Stimulated activated CD4-positive, alpha-beta T cell treated with anti-CD3 and anti-CD28 coated beads, Interleukin-12 subunit alpha, Interleukin-12 subunit beta, amount 100 ng/mL, for 48 hours (primary cell): ENCODE data around the gene CDH4.

ENCODE experiments used
- DNase-seq, 3 donors: peaks; one replicate each; pipeline ENCODE4 v3.0.0-alpha.2; 2020; ENCODE audit warnings: low read depth in 2 of 3, low spot score in 1 of 3

The CDH4 gene

DNA sequence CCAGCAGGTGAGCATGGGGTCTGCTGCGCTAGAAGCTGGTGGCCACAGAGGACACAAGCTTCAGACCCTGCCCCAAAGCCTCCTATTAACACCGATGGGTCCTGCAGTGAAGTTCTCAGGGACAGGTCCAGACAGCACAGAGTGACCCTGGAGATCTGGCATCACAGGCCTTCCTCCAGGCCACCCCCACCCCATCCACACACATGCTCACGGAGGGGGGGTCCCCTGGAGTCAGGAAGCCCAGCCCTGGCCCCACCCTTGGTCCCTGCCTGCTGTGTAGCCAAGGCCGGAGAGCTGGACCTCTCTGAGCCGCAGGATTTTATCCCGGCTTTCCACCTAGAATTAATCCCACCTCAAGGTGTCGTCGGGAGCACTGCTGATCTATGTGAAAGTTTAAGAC lies 646.3 kb downstream of the CDH4 start:
- DNase-seq, result no peak

DNA sequence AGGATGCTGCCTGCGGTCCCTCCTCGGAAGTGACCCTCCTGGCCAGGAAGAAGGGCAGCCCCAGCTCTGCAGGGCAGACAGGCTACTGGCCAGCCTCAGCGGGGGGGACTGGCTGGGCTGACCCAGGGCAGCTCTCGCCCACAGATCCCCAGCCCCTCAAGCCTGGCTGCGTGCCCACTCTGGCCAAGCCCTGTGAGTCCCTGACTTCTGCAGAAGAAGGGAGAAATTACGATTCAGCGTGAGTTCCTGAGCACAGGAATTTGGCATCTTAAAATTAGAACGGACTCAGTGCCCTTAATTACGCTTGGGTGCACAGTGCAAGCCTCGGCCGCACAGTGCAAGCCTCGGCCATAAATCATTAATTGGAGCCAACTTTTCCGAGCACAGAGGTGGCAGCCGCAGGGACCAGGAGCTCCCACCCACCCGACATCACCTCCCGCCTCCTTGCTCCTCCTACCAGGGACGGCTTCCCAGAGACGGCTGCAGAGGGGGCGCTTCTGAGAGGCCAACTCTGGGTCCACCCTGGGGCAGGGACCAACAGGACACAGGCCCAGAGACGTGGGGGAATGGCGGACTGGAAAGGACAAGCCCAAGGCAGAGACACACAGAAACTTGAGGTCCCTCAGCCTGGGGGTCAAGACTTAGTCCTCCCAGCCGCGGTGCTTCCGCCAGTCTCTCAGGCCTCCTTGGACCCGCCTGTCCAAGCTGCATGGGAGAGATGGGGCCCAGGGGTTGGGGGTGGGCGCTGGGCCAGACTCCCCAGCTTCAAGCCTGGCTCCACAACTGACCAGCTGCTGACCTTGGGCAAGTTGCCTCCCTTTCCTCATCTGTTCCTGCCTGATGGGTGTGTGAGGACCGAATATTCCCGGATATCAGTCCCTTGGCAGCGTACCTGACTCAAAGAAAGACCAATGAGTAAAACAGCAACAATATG lies 648.2 kb downstream of the CDH4 start:
- DNase-seq, result no peak

DNA sequence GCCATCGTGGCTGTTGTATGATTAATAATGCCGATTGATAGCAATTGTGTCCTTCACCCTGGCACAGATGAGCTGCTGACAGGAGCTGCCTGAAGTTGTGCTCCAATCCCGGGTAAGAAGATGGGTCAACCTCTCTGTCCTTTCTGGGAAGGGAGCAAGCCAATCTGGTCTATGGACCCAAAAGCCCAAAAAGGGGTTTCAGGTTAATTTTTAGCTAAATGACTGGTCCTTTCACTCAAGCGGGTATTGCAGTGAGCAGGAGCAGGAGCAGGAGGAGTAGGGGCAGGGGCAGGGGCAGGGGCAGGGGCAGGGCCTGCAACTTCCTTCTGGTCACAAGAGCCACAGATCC lies 648.9 kb downstream of the CDH4 start:
- DNase-seq, result no peak

DNA sequence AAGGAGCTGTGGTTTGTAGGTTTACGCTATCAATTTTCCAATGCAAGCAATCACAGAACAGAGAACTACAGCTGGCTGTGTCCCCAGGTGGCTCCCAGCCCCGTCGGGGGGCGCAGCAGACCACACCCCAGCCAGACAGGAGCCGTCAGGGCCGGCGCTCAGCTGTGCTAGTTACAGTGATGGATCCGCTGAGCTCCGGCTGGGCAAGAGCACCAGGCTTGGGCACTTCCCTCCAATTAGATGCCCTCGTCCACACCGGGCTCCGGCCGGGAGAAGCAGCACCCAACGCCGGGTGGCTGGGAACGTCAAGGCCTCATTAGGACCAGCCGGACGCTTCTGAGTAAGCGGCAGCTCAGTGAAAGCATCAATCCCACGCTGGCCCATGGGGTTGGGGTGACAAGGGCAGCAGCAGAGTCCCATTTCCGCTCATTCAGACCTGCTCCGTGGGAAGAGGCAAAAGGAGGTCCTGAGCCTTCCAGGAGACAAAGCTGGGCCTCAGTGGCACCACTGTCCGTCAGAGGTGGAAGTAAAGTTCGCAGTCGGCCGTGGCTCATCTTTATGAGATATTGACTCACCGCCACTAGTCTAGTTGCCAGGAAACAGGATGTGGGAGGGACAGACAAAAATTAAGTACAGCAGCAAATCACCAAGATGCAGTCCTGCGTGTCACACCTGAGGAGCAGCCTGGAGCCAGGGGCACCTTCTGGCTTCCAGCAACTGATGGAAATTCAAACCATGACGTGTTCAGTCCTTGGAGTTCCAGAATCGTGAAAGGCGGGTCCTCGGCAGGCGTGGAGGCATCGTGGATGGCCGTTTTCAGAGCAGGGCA lies 649.5 kb downstream of the CDH4 start:
- DNase-seq, result no peak

DNA sequence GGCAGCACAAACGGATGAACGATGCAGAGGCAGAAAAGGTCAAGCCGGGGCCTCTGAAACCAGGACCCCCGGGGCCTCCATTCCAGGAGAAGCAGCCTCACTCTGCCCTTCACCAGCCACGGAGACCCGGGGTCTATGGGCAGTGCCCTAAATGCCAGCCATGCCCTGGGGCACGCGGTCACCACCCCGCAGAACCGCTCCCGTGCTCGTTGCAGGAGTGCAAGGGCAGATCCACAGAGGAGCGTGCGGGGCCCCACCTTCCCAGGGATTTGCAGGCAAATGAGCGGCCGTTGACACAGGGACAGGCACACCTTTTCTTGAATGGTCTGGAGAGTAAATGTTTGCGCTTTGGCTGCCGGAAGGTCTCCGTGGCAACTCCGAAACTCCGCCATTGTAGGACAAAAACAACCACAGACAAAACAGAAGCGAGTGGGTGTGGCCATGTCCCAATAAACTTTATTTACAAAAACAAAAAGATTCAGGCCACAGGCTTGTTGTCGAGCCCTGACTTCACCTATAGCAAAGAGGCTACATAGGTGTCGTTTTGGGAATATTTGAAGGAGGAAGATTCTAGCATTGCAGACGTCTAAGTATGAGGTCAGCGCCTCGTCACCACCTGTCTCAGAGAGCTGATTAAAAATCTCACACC lies 650.3 kb downstream of the CDH4 start:
- DNase-seq, result no peak

DNA sequence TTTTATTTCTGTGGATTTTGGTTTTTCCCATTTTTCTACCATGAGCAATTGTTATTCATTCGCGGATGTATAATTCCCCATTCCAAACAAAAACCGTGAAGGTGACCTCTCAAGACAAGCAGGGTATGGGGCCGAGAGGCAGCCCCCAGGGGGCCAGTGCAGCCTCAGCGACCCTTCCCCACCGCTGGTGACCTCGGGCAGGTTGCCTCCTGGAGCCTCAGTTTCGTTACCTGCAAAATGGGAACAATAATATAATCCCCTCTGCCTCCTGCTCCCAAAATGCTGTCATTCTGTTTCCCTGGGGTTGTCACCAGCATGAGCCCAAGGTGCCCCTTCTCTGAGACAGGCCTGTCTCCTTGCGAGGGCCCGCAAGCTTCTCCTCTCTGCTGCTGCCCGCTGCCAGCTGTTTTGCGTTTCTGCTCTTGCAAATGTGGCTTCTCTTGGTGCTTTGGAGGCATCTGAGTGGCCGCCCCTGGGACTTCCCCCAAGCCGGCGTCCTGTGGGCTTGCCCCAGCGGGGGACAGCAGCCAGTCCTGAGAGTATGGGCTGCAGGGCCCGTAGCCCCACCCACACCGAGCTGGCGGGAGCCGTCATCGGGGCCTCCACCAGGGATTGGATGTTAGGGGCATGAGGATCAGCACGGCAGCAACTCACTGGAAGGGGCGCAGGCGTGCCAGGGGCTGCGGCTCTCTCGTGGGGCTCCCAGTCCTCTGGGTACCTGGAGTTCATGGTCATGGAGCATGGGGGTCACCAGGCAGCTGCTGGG lies 651.7 kb downstream of the CDH4 start:
- no peak for DNase-seq

DNA sequence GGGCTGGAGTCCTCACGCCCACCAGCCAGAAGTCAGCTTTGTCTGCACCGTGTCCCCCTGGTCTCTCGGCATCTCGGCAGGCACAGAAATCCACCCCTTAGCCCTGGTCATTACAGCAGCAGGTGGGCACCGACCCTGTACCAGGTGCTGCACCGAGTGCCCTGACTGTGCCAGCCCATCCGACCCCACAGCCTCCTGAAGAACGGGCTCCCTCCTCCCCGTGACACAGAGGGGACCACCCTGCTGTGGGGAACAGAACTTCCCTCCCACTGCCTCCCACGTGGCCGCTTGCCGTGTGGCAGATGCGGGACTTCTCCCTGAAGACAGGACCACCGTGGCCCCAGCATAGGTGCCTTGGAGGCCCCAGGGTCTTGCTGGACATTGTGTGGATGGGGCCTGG lies 652.4 kb downstream of the CDH4 start:
- no peak for DNase-seq

DNA sequence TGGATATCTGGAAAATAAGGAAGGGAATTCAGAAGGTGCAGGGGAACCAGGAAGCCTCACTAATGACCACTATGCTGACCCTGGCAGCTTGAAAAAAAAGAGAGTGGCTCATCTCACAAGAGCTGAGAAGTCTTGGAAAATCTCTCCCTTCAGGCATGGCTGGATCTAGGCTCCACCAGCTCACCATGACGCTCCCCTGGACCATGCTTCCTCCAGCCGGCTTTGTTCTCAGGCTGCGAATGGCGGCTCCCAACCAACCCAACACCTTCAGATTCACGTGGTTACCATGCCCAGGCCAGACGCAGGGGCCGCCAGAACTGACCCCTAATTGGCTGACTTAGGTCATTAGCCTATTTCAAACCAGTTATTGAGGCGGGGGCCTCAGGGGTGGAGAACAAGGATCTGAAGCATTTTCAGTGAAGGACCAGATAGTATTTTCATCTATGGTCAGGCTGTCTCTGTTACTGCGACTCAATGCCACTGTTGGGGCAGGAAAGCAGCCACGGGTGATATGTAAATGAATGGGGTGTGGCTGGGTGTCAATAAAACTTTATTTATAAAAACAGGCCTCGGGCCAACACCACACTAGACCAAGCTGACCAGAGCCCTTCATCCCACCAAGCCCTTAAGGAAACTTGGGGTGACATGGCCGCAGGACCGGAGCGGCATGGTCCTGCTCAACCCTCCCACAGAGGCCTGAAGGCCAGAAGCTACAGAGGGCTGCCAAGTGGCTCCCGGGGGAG lies 653.9 kb downstream of the CDH4 start:
- DNase-seq, result no peak

DNA sequence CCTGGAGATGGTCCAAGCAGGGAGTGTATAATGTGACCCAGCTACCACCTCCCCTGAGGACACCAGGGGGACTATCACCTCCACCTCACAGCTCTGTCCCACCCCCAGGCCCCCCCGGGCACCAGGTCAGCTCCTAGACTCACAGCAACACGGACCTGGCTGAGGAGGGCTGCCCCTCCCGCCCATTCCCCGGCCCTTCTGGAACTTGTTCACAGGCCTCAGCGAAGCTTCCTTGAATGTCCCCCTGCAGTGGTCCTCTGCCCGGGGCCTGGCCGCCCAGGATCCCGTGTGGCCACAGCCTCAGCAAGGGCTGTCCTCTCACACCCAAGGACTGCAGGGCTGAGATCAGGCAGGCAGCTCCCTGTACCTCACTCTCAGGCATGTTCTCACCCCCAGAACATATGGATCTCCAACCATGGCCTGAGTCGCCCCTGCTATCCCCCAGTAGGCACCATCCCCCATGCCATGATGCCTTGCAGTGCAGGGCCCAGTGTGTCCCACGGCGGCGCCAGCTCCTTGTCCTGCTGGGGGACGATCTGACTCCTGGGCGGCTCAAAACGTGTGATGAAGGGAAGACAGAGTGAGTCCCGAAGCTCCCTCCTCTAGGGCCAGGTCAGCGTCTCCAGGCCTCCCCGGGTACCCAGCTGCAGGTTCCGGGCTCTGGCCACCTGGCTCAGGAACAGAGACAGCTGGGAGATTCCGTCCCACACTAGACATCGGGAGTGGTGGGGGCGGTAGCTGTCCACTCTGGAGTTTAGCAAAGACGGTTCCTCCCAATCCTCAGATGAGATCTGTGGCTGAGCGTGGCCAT lies 655.2 kb downstream of the CDH4 start:
- DNase-seq, result no peak

DNA sequence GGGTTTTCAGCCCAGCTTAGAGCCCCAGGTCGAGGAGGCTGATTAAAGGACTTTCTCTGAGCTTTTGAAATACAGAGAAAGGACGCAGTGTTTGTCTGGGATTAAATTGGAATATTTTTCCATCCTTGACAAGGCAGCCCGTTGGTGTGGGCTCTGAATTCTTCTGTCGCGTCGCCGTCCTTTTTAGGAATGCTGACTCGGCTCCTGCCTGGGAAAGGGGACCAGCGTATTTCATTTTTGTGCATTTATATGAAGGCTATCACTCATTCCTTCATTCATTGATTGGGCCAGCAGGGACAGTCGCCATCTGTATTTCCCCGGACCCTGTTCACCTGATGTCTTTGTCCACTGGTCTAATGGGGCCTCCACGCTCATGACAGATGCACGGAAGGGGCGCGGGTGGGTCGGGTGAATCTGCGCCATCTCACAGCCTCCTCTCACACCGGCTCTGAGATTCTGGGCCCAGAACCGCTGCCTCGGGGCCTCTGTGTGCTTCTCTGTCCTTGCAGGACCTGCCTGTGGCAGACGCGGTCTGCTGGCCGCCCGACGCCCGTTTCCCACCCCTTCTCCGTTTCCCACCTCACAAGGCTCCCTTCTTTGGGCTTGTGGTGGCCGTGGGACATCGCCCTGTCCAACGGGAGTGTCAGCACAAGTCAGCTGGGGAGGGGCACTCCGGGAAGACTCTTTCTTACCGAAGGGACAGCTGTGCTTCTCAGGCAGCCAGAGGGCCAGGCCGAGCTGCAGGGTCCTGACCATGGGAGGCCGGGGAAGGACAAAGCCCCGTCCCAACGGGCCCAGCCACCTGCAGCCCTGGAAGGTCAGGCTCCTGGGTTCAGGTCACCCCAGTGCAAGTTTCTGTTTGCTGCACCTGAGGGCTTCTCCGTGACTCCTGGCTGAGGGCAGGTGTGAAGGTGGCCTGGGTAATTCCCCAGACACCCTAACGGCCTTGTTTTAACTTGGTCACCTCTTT lies 656.3 kb downstream of the CDH4 start:
- no peak for DNase-seq

DNA sequence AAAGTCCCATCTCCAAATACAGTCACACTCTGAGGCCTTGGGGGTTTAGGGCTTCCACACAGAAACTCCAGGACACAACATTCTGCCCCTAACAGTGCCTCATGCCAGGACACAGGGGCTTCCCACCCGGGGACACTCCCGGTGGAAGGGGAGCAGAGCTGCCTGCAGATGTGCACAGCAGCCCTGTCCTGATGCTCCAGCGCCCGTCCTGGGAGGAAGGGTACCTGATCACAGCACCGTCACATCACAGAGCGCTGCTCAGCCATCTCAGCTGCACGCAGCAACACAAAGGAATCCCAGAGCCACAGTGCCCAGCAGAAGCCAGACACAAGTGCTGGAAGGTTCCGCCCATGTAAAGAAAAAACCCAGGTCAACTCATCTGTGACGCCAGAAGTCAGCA lies 657.0 kb downstream of the CDH4 start:
- no peak for DNase-seq

DNA sequence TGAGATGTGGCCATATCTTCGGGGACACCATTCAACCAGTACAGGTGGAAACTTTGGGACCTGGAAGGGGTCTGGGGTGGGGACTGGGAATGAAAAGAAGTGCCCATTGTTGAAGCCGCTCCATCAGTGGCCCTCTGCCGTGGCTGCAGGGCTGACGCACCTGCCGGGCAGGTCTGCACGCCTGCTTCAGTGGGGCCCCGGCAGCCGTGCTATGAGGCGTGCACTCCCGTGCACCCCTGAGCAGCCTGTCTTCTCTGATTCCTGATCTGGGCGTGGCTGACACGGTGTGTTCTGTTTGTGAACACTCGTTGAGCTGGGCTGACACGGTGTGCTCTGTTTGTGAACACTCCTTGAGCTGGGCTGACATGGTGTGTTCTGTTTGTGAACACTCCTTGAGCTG lies 657.8 kb downstream of the CDH4 start:
- no peak for DNase-seq

DNA sequence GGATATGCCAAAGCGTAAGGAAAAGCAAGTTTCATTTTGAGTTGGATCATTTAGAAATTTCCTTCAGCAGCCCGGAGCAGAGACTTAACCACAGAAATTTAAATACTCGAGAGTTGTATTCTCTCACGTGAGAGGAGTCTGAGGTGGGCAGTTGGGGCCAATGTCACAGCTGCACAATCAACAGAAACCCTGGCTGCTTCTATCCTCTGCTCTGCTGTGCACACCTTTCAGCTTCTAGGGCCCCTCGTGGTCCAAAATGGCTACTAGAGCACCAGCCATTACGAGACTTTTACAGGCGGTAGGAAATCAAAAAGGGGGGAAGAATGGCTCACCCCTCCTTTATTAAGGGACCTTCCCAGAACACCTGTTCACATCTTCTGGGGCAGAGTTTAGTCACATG lies 659.8 kb downstream of the CDH4 start:
- DNase-seq, result no peak

DNA sequence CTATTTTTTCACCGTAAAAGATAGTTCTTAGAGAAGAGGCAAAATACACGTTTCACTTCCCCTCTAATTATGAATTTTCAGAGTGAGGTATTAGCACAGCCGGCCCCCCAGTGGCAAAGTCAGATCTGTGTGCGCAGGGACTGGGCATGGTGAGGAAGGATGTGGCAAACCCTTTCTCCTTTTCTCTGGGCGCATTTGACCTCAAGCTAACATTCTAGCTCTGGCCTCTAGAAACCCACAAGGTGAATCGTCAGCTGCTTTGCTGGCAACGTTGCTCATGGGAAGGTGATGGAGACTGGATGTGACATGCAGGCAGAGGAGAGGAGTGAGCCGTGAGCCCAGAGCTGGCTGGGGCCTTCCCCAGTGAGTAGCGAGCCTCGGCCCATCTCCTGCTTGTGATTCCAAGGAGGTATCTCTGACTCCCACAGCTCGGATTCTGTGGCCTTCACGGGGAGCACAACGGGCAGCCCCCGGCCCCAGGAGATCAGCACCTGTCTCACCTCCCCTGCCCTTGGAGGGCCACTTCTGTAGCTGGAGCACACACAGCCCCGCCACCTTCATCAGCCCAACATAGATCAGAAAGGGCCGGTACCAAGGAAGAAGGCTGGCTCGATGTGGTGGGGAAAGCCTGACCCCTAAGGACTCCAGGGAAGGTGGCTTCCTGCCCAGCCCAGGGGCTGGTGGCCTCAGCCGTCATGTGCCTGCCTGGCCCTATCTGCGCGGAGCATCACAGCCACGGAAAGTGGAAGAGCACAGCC lies 660.8 kb downstream of the CDH4 start:
- DNase-seq, result no peak

DNA sequence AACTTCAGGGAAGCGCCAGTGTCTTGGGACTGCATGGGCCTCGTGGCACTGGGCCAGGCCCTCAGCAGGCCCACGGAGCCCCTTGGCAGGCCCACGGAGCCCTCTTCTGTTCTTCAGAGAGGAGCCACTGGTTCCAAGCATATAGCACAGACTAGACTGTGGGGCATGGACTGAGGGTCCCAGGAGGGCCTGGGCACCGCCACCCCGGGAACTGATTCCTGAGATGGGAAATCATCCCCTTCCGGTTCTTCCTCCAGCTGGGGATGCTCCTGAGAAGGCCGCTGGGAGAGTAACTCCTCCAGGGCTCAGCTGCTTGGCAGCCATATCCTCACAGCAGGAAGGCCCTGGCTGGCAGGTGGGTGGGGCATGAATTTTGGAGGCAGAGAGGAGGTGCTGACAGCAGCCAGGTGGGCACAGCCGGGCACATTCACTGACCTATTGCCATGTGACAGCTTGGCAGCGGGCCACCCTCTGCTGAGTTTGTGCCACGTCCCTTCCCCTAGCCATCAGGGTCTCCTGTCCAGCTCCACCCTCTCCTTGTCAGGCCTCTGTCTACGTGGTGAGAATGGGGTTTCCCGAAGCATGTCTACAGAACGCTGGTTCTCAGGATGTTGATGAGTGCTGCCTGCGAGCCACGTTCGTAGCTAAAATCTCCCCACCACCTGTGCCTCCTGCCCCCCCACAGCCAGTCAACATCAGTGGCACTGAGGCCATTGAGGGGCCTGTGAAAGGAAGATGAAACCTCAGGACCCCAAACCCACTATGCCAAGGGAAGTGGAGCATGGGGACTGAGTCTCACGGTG lies 661.6 kb downstream of the CDH4 start:
- DNase-seq, result no peak

DNA sequence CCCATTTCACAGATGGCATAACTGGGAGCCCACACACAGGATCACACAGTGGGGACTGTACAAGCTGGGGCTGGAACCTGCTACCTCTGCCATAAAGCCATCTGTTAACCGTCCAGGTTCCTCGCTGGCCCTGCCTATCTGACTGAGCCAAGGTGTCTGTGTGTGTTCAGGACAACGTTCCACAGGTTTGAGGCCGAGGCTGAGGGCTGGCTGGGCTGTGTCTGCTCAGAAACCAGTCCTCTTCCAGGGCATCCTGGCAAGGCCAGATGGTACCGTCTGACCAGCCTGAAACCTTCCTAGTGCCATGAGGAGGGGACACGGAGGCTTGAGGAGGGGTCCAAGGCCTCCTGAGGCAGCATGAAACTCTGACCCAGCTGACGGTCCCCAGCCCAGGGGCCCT lies 663.0 kb downstream of the CDH4 start:
- no peak for DNase-seq

DNA sequence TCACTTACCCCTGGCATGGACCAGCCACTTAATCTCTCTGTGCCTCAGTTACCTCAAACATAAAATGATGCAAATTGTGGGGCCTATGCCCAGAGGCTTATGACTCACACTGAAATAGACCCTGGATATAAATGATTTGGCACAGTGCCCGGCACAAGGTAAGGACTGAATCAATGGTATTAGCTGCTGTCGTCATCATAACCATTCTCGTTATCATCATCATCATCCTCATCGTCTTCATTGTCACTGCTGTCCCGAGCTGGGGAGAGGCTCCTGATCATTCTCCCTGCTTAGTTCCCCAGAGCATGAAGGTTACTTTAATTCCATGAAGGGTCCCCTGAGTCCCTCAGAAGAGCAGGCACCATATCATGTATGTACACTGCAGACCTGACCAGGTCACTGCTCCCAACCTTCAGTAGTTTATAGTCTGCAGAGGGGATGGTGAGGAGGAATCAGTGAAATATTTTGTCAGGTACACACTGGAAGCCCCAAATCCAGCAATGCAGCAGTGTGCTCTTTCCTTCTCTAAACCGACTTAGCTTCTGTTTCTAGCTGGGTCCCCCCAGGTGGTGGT lies 664.3 kb downstream of the CDH4 start:
- DNase-seq, result no peak
